Gastroesophageal sphincter (tissue), 4 donors: Measurements from ENCODE around the gene NTN5. TPM values are rescaled to one million over a fixed set of nuclear protein-coding genes. Genes with fewer than 3 reads are reported as not detected.

Experiments used
- ATAC-seq: fragments of 150-250 bp; one replicate; pipeline ENCODE4 v1.9.1; 2016; ENCODE audit warnings: mild to moderate bottlenecking, moderate library complexity
- H3K27ac ChIP-seq, 4 donors: fragments of 200-600 bp; sonication (generic) in 3 of 4; 1 replicate in 3 of 4; 2 replicates in 1 of 4; pipeline ENCODE4 v1.5.1; 2016 to 2019
- H3K27me3 ChIP-seq: fragments of 200-600 bp; sonication (generic); one replicate; pipeline ENCODE4 v1.5.1; 2019
- H3K36me3 ChIP-seq, 2 donors: fragments of 200-600 bp; sonication (generic); one replicate each; pipeline ENCODE4 v1.5.1; 2019; ENCODE audit warnings: control low read depth in 1 of 2
- H3K4me1 ChIP-seq, 3 donors: fragments of 200-600 bp; sonication (generic); 1 replicate in 2 of 3; 2 replicates in 1 of 3; pipeline ENCODE4 v1.5.1; 2016 to 2019; ENCODE audit warnings: control low read depth in 2 of 3
- H3K4me3 ChIP-seq, 2 donors: fragments of 200-600 bp; sonication (generic); one replicate each; pipeline ENCODE4 v1.5.1; 2019; ENCODE audit warnings: mild to moderate bottlenecking in 1 of 2, moderate library complexity in 1 of 2
- H3K9me3 ChIP-seq, 3 donors: fragments of 200-600 bp; sonication (generic); one replicate each; pipeline ENCODE4 v1.5.1; 2017 to 2019; ENCODE audit warnings: control low read depth in 2 of 3
- EP300 ChIP-seq: sonication (generic); formaldehyde crosslinking; IDR thresholded peaks from one replicate; pipeline ENCODE4 v1.6.1; 2017; ENCODE audit warnings: antibody characterized with exemption, mild to moderate bottlenecking
- POLR2A ChIP-seq, 2 donors: fragments of 450-650 bp; IDR thresholded peaks; one replicate each; pipeline ENCODE4 v1.6.1; 2017; ENCODE audit warnings: antibody characterized with exemption in 2 of 2, mild to moderate bottlenecking in 2 of 2, moderate library complexity in 1 of 2
- POLR2AphosphoS5 ChIP-seq: sonication (generic); formaldehyde crosslinking; IDR thresholded peaks from one replicate; pipeline ENCODE4 v1.6.1; 2017; ENCODE audit warnings: antibody characterized with exemption
- WGBS, 2 donors: methylation state at CpG; one replicate each; pipeline ENCODE4 v1.1.5; 2018; ENCODE audit warnings: low coverage in 1 of 2; 5-methylcytosine and 5-hydroxymethylcytosine counted together
- total RNA-seq, 4 donors: library from RNA; depleted of rRNA; stranded (reverse); fragments of >200 nt; gene quantifications; one replicate each; pipeline ENCODE4 v1.1.0, GENCODE V29; 2016
- TF ChIP-seq, protein P1 (sequence below), 4 experiments: fragments of 200-600 bp in 2 of 4; fragments of 450-650 bp in 2 of 4; sonication (generic) in 1 of 4; IDR thresholded peaks; one replicate each; pipeline ENCODE4 v1.5.1; 2017 to 2019; ENCODE audit warnings: antibody characterized with exemption in 4 of 4, mild to moderate bottlenecking in 2 of 4, moderate library complexity in 2 of 4

NTN5 gene
- total RNA-seq, 4 donors from 2014 or later = 0.78 to 2.3 (median 1.1) TPM; not detected in 1

DNA sequence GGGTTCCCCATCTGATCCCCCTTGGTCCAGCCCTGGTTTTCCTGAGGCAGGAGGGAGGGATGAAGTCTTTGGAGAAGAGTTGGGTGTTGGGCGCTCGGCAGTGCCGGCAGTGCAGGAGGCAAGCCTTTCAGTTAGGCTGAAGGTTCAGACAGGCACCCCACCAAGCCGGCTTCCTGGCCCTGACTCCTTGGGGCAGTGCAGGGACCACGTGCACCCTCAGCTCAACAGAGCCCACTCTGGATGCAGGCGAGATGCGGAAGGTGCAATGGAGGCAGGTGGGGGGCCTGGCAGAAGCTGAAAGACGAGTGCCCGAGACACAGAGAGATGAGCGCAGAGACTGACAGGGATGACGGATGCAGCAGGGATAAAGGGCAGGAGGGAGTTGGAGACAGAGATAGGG is 35.7 kb upstream of the NTN5 start:
- no peak overlapping the region for H3K4me3 ChIP-seq
- no peaks in the 10 kb centered on the region for H3K9me3 ChIP-seq
- H3K4me1 ChIP-seq = peaks cover 0 to 10% (median 7%) of the 10 kb centered on the region in 3 donors
- peaks cover 0 to 18% of the 10 kb centered on the region in 2 donors for H3K36me3 ChIP-seq
- H3K27ac ChIP-seq = no peak overlapping the region
- WGBS, 2 donors = 26 to 33% methylated on average over 5 to 7 of the region's 11 CpGs
- TF ChIP-seq POLR2AphosphoS5 (no peak), POLR2A (IDR thresholded peaks at IDR 0.05) (no peak), EP300 (no peak)
- TF ChIP-seq, protein P1, sequence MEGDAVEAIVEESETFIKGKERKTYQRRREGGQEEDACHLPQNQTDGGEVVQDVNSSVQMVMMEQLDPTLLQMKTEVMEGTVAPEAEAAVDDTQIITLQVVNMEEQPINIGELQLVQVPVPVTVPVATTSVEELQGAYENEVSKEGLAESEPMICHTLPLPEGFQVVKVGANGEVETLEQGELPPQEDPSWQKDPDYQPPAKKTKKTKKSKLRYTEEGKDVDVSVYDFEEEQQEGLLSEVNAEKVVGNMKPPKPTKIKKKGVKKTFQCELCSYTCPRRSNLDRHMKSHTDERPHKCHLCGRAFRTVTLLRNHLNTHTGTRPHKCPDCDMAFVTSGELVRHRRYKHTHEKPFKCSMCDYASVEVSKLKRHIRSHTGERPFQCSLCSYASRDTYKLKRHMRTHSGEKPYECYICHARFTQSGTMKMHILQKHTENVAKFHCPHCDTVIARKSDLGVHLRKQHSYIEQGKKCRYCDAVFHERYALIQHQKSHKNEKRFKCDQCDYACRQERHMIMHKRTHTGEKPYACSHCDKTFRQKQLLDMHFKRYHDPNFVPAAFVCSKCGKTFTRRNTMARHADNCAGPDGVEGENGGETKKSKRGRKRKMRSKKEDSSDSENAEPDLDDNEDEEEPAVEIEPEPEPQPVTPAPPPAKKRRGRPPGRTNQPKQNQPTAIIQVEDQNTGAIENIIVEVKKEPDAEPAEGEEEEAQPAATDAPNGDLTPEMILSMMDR (IDR thresholded peaks at IDR 0.05) = no peak
- no peak for ATAC-seq
- H3K27me3 ChIP-seq = no peaks in the 10 kb centered on the region

GRCh38 chr19:48705431-48705830 is 32.6 kb upstream of the NTN5 start:
- Histone ChIP-seq H3K27me3 (no peaks in the 10 kb centered on the region), H3K36me3 (peaks cover 0 to 41% of the 10 kb centered on the region in 2 donors), H3K4me1 (no peaks in the 10 kb centered on the region), H3K4me3 (no peak overlapping the region), H3K27ac (no peak overlapping the region), H3K9me3 (no peaks in the 10 kb centered on the region)
- ATAC-seq = no peak
- no peak for TF ChIP-seq POLR2AphosphoS5
- 35% methylated on average over 2 of the region's 2 CpGs; no CpG with 5 or more reads in 1 of the 2 donors for WGBS, 2 donors

DNA sequence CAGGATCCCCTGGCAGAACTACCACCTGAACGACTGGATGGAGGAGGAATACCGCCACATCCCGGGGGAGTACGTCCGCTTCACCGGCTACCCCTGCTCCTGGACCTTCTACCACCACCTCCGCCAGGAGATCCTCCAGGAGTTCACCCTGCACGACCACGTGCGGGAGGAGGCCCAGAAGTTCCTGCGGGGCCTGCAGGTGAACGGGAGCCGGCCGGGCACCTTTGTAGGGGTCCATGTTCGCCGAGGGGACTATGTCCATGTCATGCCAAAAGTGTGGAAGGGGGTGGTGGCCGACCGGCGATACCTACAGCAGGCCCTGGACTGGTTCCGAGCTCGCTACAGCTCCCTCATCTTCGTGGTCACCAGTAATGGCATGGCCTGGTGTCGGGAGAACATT is 30.5 kb upstream of the NTN5 start:
- WGBS, 2 donors = 100% methylated on average over 5 of the region's 23 CpGs; no CpG with 5 or more reads in 1 of the 2 donors
- Histone ChIP-seq H3K27me3 (peaks cover under 1% of the 10 kb centered on the region), H3K27ac (no peak overlapping the region), H3K4me3 (no peak overlapping the region), H3K4me1 (no peaks in the 10 kb centered on the region), H3K36me3 (peaks cover 0 to 41% of the 10 kb centered on the region in 2 donors), H3K9me3 (no peaks in the 10 kb centered on the region)
- no peak for ATAC-seq
- TF ChIP-seq POLR2AphosphoS5 = no peak
- no peak for TF ChIP-seq POLR2A (IDR thresholded peaks at IDR 0.05)
- TF ChIP-seq, protein P1 (IDR thresholded peaks at IDR 0.05) = no peak
- TF ChIP-seq EP300 = no peak

- Histone ChIP-seq H3K4me3 (no peak overlapping the region), H3K27ac (no peak overlapping the region), H3K4me1 (no peaks in the 10 kb centered on the region), H3K9me3 (no peaks in the 10 kb centered on the region), H3K27me3 (peaks cover 4% of the 10 kb centered on the region), H3K36me3 (peaks cover 0 to 41% of the 10 kb centered on the region in 2 donors)
- no peak for ATAC-seq
- 88 to 100% methylated on average over 3 to 13 of the region's 13 CpGs for WGBS, 2 donors
- no peak for TF ChIP-seq POLR2A (IDR thresholded peaks at IDR 0.05)
- no peak for TF ChIP-seq EP300
- TF ChIP-seq, protein P1 (IDR thresholded peaks at IDR 0.05) = no peak
- TF ChIP-seq POLR2AphosphoS5 = no peak
These were observed 29.9 kb upstream of the NTN5 start for GRCh38 chr19:48702701-48703100.

DNA sequence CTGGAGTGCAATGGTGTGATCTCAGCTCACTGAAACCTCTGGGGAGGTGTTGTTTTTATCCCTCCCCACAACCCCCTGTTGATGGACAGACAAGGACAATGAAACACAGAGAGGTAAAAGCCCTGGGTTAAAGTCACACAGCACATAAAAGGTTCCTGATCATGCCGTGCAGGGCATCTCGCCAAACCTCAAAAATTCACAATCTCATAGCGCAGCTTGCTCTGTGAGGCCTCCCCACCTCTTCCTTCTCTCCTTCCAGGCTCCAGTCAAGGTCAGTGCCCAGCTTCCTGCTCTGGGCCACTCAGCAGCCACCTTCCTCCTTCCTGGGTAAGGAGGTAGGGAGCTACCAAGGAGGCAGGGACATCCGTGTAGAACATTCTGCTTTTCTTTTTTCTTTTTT is 25.2 kb upstream of the NTN5 start:
- no peak overlapping the region for H3K4me3 ChIP-seq
- peaks cover 27% of the 10 kb centered on the region for H3K27me3 ChIP-seq
- H3K9me3 ChIP-seq = no peaks in the 10 kb centered on the region
- TF ChIP-seq POLR2A (IDR thresholded peaks at IDR 0.05) = no peak
- TF ChIP-seq EP300 = no peak
- TF ChIP-seq POLR2AphosphoS5 = no peak
- TF ChIP-seq, protein P1 (IDR thresholded peaks at IDR 0.05) = no peak
- ATAC-seq = no peak
- 39 to 100% methylated on average over 1 to 4 of the region's 4 CpGs for WGBS, 2 donors
- H3K36me3 ChIP-seq = peaks cover 0 to 21% of the 10 kb centered on the region in 2 donors
- no peak overlapping the region for H3K27ac ChIP-seq
- H3K4me1 ChIP-seq = peaks cover 0 to 15% (median 0%) of the 10 kb centered on the region in 3 donors
